HCT116 (cell line): ENCODE measurements around the gene IMPG1. TPM values are rescaled to one million over a fixed set of nuclear protein-coding genes. Genes with fewer than 3 reads are reported as not detected.

ENCODE experiments used
- ATAC-seq: fragments of 200-7000 bp; cut with Tn5 transposase; 2 replicates; pipeline ENCODE4 v1.9.1; 2020; ENCODE audit warnings: mild to moderate bottlenecking, moderate library complexity
- BruUV-seq: library from RNA; stranded (reverse); fragments of 400-500 nt; replicated peaks from 2 replicates; lab custom pipeline; 2021; lab: Mats Ljungman, UMichigan
- CTCF ChIA-PET: fragments of 300-600 bp; sonication (Branson Sonifier 250); formaldehyde crosslinking; loops from one replicate; lab custom pipeline; 2021; ENCODE audit warnings: antibody characterized with exemption; lab: Charles Lee
- POLR2A ChIA-PET: fragments of 300-600, 350-600 bp; sonication (Branson Sonifier 250); formaldehyde crosslinking; loops from one replicate; lab custom pipeline; 2021; ENCODE audit warnings: antibody characterized with exemption; lab: Charles Lee
- RAD21 ChIA-PET, 2 experiments: fragments of 300-600 bp; sonication (Branson Sonifier 250); formaldehyde crosslinking; loops; one replicate each; lab custom pipeline; 2023; ENCODE audit warnings: low total read pairs in 2 of 2; ENCODE audit not compliant: uncharacterized antibody in 2 of 2, unreplicated experiment in 2 of 2, low non-redundant PET in 1 of 2; lab: Charles Lee
- DNase-seq: peaks from one replicate; pipeline ENCODE4 v3.0.0-alpha.2; 2010; ENCODE audit warnings: low read depth, low spot score
- H2AFZ ChIP-seq: fragments of 200-600 bp; shearing (Covaris generic), sonication (generic); 2 replicates; pipeline ENCODE4 v1.6.1; 2017; ENCODE audit warnings: low read depth, mixed run types, mixed read lengths, antibody characterized with exemption, low read length; ENCODE audit not compliant: poor library complexity, severe bottlenecking
- H3K27ac ChIP-seq: 2 replicates; pipeline ENCODE4 v1.5.1; 2012; ENCODE audit warnings: low read depth, low read length
- H3K27me3 ChIP-seq: fragments of 200-600 bp; sonication (generic); 2 replicates; pipeline ENCODE4 v1.6.1; 2016; ENCODE audit warnings: mixed run types, low read length, mixed read lengths; ENCODE audit not compliant: insufficient read depth
- H3K36me3 ChIP-seq, 2 experiments: fragments of 200-500 bp in 1 of 2; fragments of 200-600 bp in 1 of 2; sonication (Bioruptor generic) in 1 of 2; sonication (generic) in 1 of 2; 2 replicates each; pipeline versions ENCODE4 v1.5.1 to v1.6.1; 2014 to 2016; ENCODE audit warnings: low read length in 2 of 2, inconsistent platforms in 1 of 2, mixed read lengths in 1 of 2, mixed run types in 1 of 2; ENCODE audit not compliant: insufficient read depth in 2 of 2, control insufficient read depth in 1 of 2
- H3K4me1 ChIP-seq, 2 experiments: fragments of 200-600 bp in 1 of 2; sonication (generic) in 1 of 2; 2 replicates each; pipeline versions ENCODE4 v1.5.1 to v1.6.1; 2012 to 2017; ENCODE audit warnings: low read length in 2 of 2, inconsistent platforms in 1 of 2, mild to moderate bottlenecking in 1 of 2, mixed read lengths in 1 of 2, mixed run types in 1 of 2, moderate library complexity in 1 of 2; ENCODE audit not compliant: insufficient read depth in 2 of 2, control insufficient read depth in 1 of 2
- H3K4me2 ChIP-seq: fragments of 200-600 bp; sonication (generic); 2 replicates; pipeline ENCODE4 v1.6.1; 2017; ENCODE audit warnings: mixed run types, low read length, mixed read lengths
- H3K4me3 ChIP-seq, 2 experiments: fragments of 200-600 bp in 1 of 2; sonication (generic) in 1 of 2; replicated peaks in 1 of 2; 2 replicates each; pipeline ENCODE4 v1.5.1; 2011 to 2016; ENCODE audit warnings: low read length in 2 of 2, control low read depth in 1 of 2, low read depth in 1 of 2, mild to moderate bottlenecking in 1 of 2, mixed read lengths in 1 of 2, mixed run types in 1 of 2
- H3K79me2 ChIP-seq: fragments of 200-600 bp; sonication (generic); 2 replicates; pipeline ENCODE4 v1.6.1; 2017; ENCODE audit warnings: mild to moderate bottlenecking, mixed run types, low read length, moderate library complexity, mixed read lengths; ENCODE audit not compliant: insufficient read depth
- H3K9ac ChIP-seq: fragments of 200-600 bp; sonication (generic); 2 replicates; pipeline ENCODE4 v1.6.1; 2016; ENCODE audit warnings: low read length, mixed read lengths
- H3K9me2 ChIP-seq: fragments of 200-600 bp; sonication (generic), shearing (Covaris generic); 2 replicates; pipeline ENCODE4 v1.6.1; 2017; ENCODE audit warnings: mixed run types, mild to moderate bottlenecking, moderate library complexity; ENCODE audit not compliant: insufficient read depth
- H3K9me3 ChIP-seq, 2 experiments: fragments of 200-500 bp in 1 of 2; fragments of 200-600 bp in 1 of 2; sonication (Bioruptor generic) in 1 of 2; sonication (generic) in 1 of 2; 2 replicates each; pipeline ENCODE4 v1.6.1; 2014 to 2017; ENCODE audit warnings: low read length in 2 of 2, mixed read lengths in 2 of 2, inconsistent platforms in 1 of 2, low read depth in 1 of 2, mild to moderate bottlenecking in 1 of 2, mixed run types in 1 of 2, moderate library complexity in 1 of 2; ENCODE audit not compliant: control insufficient read depth in 1 of 2, insufficient read depth in 1 of 2
- H4K20me1 ChIP-seq: fragments of 200-600 bp; sonication (generic), shearing (Covaris generic); 2 replicates; pipeline ENCODE4 v1.6.1; 2017; ENCODE audit warnings: mixed run types, mild to moderate bottlenecking, moderate library complexity; ENCODE audit not compliant: insufficient read depth
- CBX3 ChIP-seq: IDR thresholded peaks from 2 replicates; pipeline ENCODE4 v1.6.1; 2012; ENCODE audit warnings: low read depth
- CEBPB ChIP-seq: IDR thresholded peaks from 2 replicates; pipeline ENCODE4 v1.6.1; 2012; ENCODE audit warnings: low read depth
- EGR1 ChIP-seq: IDR thresholded peaks from 2 replicates; pipeline ENCODE4 v1.6.1; 2012; ENCODE audit warnings: low read depth
- ELF1 ChIP-seq: IDR thresholded peaks from 2 replicates; pipeline ENCODE4 v1.6.1; 2012; ENCODE audit warnings: low read depth, borderline replicate concordance
- POLR2A ChIP-seq: IDR thresholded peaks from 2 replicates; pipeline ENCODE4 v1.7.0; 2011; ENCODE audit warnings: borderline replicate concordance; ENCODE audit not compliant: insufficient read depth, insufficient read length; ENCODE audit errors: extremely low read depth
- POLR2AphosphoS5 ChIP-seq: IDR thresholded peaks from 2 replicates; pipeline ENCODE4 v1.6.1; 2011; ENCODE audit warnings: mild to moderate bottlenecking, low read depth, low read length, moderate library complexity
- RAD21 ChIP-seq: IDR thresholded peaks from 2 replicates; pipeline ENCODE4 v1.6.1; 2012; ENCODE audit warnings: low read depth, mild to moderate bottlenecking
- SRF ChIP-seq: IDR thresholded peaks from 2 replicates; pipeline ENCODE4 v1.6.1; 2012; ENCODE audit warnings: low read depth
- ZFX ChIP-seq: fragments of 450-650 bp; IDR thresholded peaks from 2 replicates; pipeline ENCODE4 v1.6.1; 2017
- ZNF274 ChIP-seq: fragments of 200-500 bp; sonication (Bioruptor generic); IDR thresholded peaks from 2 replicates; pipeline ENCODE4 v1.6.1; 2014; ENCODE audit warnings: mild to moderate bottlenecking, low read depth, low read length, inconsistent platforms
- intact Hi-C: fragments of 100-400 bp; cut with micrococcal nuclease; formaldehyde crosslinking; loops from 2 replicates; pipeline ENCODE4 v1.10.0; 2022
- total RNA-seq: library from RNA; stranded (reverse); gene quantifications from one replicate; pipeline ENCODE4 v1.2.1, GENCODE V29; 2021; ENCODE audit not compliant: unreplicated experiment
- TF ChIP-seq, protein P1 (sequence below), 3 experiments: fragments of 200-600 bp in 1 of 3; sonication (generic) in 1 of 3; IDR thresholded peaks in 2 of 3; conservative IDR thresholded peaks in 1 of 3; 2 replicates each; pipeline ENCODE4 v1.5.1; 2012 to 2017; ENCODE audit warnings: low read depth in 2 of 3, low read length in 2 of 3, antibody characterized with exemption in 1 of 3, borderline replicate concordance in 1 of 3, control low read depth in 1 of 3, mild to moderate bottlenecking in 1 of 3, mixed read lengths in 1 of 3, mixed run types in 1 of 3, moderate library complexity in 1 of 3; ENCODE audit not compliant: insufficient read depth in 1 of 3
- TF ChIP-seq, protein P2 (sequence below): IDR thresholded peaks from 2 replicates; pipeline ENCODE4 v1.6.1; 2012; ENCODE audit warnings: low read depth

The IMPG1 gene
- total RNA-seq, 1 experiment from 2014 or later = not detected

DNA sequence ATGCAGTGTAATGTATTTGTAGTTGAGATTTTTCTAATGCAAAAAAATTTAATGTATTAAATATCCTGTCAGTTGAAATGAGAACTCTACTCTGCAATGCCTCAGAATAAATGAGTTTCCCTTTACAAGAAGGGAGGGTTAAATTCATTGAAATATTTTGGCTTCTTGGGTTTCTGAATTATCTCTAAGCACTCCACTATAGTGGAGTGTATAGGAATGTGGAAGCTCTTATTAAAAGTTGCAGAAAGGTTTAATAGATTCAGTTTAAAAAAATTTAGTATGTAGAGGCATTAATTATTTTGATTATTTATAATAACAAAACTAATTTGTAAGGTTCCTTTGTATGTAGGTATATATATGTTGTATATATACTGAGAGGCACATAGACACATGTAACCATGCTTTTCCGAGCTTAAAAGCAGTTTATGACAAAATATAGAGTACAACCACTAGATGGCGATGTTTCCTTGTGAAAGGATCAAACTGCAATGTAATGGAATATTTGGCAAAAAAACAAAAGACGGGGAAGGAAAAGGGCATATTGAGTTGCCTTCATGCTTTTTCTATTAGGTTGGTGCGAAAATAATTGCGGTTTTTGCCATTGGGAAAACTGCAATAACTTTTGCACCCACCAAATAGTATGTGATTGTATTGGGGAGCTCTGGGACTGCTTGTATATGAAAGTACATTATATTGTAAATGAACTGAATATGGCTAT lies 179.2 kb downstream of the IMPG1 start:
- RAD21 ChIA-PET = interaction anchor here (0.9 to 1.0 kb wide), 2 partner anchors 15 to 458 kb away, joined by 3 read pairs; no protein-coding TSS in a partner anchor
- POLR2A ChIA-PET = no interaction called here
- Histone ChIP-seq H3K27ac (no peak overlapping the region), H3K9me3 (no peaks in the 10 kb centered on the region), H3K9me2 (no peaks in the 10 kb centered on the region), H2AFZ (no peak overlapping the region), H3K4me1 (no peaks in the 10 kb centered on the region), H4K20me1 (no peaks in the 10 kb centered on the region), H3K27me3 (no peaks in the 10 kb centered on the region), H3K9ac (no peak overlapping the region), H3K4me3 (no peak overlapping the region), H3K4me2 (no peak overlapping the region), H3K79me2 (no peaks in the 10 kb centered on the region), H3K36me3 (no peaks in the 10 kb centered on the region; a peak in 1 of 4 replicates)
- peak; percentile 63 for DNase-seq
- ATAC-seq = peak; percentile 81
- CTCF ChIA-PET = interaction anchor here (0.6 to 4.0 kb wide), 30 partner anchors 12 to 1545 kb away, joined by 3 to 58 read pairs (median 4); no protein-coding TSS in a partner anchor
- TF ChIP-seq EGR1 = no peak
- TF ChIP-seq, protein P1, sequence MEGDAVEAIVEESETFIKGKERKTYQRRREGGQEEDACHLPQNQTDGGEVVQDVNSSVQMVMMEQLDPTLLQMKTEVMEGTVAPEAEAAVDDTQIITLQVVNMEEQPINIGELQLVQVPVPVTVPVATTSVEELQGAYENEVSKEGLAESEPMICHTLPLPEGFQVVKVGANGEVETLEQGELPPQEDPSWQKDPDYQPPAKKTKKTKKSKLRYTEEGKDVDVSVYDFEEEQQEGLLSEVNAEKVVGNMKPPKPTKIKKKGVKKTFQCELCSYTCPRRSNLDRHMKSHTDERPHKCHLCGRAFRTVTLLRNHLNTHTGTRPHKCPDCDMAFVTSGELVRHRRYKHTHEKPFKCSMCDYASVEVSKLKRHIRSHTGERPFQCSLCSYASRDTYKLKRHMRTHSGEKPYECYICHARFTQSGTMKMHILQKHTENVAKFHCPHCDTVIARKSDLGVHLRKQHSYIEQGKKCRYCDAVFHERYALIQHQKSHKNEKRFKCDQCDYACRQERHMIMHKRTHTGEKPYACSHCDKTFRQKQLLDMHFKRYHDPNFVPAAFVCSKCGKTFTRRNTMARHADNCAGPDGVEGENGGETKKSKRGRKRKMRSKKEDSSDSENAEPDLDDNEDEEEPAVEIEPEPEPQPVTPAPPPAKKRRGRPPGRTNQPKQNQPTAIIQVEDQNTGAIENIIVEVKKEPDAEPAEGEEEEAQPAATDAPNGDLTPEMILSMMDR (IDR thresholded peaks at IDR 0.05 in 2 of 3, conservative IDR thresholded peaks at IDR 0.05 in 1 of 3; ENCODE audit: borderline replicate concordance in 1 of 3, insufficient read depth in 1 of 3, low read depth in 2 of 3, low read length in 2 of 3) = peak; percentile 21 to 79 (median 52); a peak in 5 of 6 replicates
- TF ChIP-seq ZFX = no peak
- TF ChIP-seq RAD21 = peak; percentile 62
- intact Hi-C loops = loop anchor here (2.0 to 5.0 kb wide), 2 partner anchors 274 to 1564 kb away; no protein-coding TSS in a partner anchor
- BruUV-seq = no TSS peak

DNA sequence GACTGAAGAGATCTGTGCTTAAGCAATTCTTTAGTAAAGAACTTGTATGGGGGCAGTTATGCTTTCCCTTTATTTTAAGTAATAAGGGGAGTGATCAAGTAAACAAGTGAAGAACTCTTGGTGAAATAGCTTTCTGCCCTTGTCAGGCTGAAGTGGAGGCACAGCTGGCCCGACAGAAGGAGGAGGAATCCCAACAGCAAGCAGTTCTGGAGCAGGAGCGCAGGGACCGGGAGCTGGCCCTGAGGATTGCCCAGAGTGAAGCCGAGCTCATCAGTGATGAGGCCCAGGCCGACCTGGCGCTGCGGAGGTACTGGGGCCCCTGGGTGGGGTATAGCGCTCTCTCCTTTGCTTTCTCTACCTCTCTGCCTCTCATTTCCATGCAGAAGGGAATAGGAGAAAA lies 180.1 kb downstream of the IMPG1 start:
- Histone ChIP-seq H3K36me3 (no peaks in the 10 kb centered on the region; a peak in 1 of 4 replicates), H3K4me1 (no peaks in the 10 kb centered on the region), H3K27ac (no peak overlapping the region), H3K9me2 (no peaks in the 10 kb centered on the region), H3K27me3 (no peaks in the 10 kb centered on the region), H3K9ac (no peak overlapping the region), H3K9me3 (no peaks in the 10 kb centered on the region), H3K4me3 (no peak overlapping the region), H4K20me1 (no peaks in the 10 kb centered on the region), H3K4me2 (no peak overlapping the region), H3K79me2 (no peaks in the 10 kb centered on the region), H2AFZ (no peak overlapping the region)
- no TSS peak for BruUV-seq
- intact Hi-C loops = loop anchor here (2.0 to 5.0 kb wide), 2 partner anchors 274 to 1565 kb away; no protein-coding TSS in a partner anchor
- CTCF ChIA-PET = interaction anchor here (0.8 to 4.0 kb wide), 18 partner anchors 12 to 1546 kb away, joined by 3 to 58 read pairs (median 5); no protein-coding TSS in a partner anchor
- ATAC-seq (no peak), DNase-seq (no peak)
- RAD21 ChIA-PET = no interaction called here
- POLR2A ChIA-PET = no interaction called here
- TF ChIP-seq POLR2A (no peak), SRF (no peak), ZNF274 (no peak), CBX3 (no peak), CEBPB (no peak), ELF1 (no peak), POLR2AphosphoS5 (no peak)
- TF ChIP-seq, protein P2, sequence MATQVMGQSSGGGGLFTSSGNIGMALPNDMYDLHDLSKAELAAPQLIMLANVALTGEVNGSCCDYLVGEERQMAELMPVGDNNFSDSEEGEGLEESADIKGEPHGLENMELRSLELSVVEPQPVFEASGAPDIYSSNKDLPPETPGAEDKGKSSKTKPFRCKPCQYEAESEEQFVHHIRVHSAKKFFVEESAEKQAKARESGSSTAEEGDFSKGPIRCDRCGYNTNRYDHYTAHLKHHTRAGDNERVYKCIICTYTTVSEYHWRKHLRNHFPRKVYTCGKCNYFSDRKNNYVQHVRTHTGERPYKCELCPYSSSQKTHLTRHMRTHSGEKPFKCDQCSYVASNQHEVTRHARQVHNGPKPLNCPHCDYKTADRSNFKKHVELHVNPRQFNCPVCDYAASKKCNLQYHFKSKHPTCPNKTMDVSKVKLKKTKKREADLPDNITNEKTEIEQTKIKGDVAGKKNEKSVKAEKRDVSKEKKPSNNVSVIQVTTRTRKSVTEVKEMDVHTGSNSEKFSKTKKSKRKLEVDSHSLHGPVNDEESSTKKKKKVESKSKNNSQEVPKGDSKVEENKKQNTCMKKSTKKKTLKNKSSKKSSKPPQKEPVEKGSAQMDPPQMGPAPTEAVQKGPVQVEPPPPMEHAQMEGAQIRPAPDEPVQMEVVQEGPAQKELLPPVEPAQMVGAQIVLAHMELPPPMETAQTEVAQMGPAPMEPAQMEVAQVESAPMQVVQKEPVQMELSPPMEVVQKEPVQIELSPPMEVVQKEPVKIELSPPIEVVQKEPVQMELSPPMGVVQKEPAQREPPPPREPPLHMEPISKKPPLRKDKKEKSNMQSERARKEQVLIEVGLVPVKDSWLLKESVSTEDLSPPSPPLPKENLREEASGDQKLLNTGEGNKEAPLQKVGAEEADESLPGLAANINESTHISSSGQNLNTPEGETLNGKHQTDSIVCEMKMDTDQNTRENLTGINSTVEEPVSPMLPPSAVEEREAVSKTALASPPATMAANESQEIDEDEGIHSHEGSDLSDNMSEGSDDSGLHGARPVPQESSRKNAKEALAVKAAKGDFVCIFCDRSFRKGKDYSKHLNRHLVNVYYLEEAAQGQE = no peak
